HEK293 (cell line): ENCODE measurements around the gene SPATA31D3.
"Not testable (repeated sequence)": the region's sequence is repeated elsewhere in the genome, so short reads cannot be mapped to it uniquely, and the experiment has no call there.

Source experiments
- CTCF ChIA-PET: fragments of 350-600 bp; formaldehyde crosslinking; extraction: SDS; loops from one replicate; lab custom pipeline; 2021; ENCODE audit warnings: antibody characterized with exemption; lab: Yijun Ruan, JAX
- POLR2A ChIA-PET: fragments of 300-600 bp; formaldehyde crosslinking; extraction: SDS; loops from one replicate; lab custom pipeline; 2020; ENCODE audit warnings: antibody characterized with exemption, inconsistent platforms; lab: Yijun Ruan, JAX
- H3K27ac ChIP-seq: fragments of 200-500 bp; sonication (Bioruptor generic); 2 replicates; pipeline ENCODE4 v1.5.1; 2014; ENCODE audit warnings: low read depth, low read length, control low read depth, inconsistent platforms; ENCODE audit errors: extremely low read depth
- H3K36me3 ChIP-seq, 2 experiments: fragments of 200-500 bp in 1 of 2; sonication (Bioruptor generic) in 1 of 2; 1 replicate in 1 of 2; 2 replicates in 1 of 2; pipeline ENCODE4 v1.5.1; 2014 to 2017; ENCODE audit warnings: inconsistent platforms in 2 of 2, low read length in 2 of 2; ENCODE audit not compliant: control insufficient read depth in 2 of 2, insufficient read depth in 1 of 2
- H3K4me1 ChIP-seq: fragments of 200-500 bp; sonication (Bioruptor generic); 2 replicates; pipeline ENCODE4 v1.5.1; 2014; ENCODE audit warnings: mild to moderate bottlenecking, low read length, inconsistent platforms; ENCODE audit not compliant: control insufficient read depth, insufficient read depth
- H3K4me3 ChIP-seq: 2 replicates; pipeline ENCODE4 v1.5.1; 2011; ENCODE audit warnings: low read depth, mild to moderate bottlenecking, control low read depth, low read length, moderate library complexity
- H3K9me3 ChIP-seq: fragments of 200-500 bp; sonication (Bioruptor generic); 2 replicates; pipeline ENCODE4 v1.5.1; 2014; ENCODE audit warnings: low read depth, low read length, inconsistent platforms; ENCODE audit not compliant: control insufficient read depth, insufficient read depth
- ZFP69B ChIP-seq: fragments of 450-650 bp; formaldehyde crosslinking; IDR thresholded peaks from 2 replicates; pipeline ENCODE4 v1.5.1; 2016; ENCODE audit warnings: missing biosample characterization, missing genetic modification characterization
- ZNF146 ChIP-seq: fragments of 450-650 bp; formaldehyde crosslinking; IDR thresholded peaks from 2 replicates; pipeline ENCODE4 v1.5.1; 2016; ENCODE audit warnings: missing biosample characterization, missing genetic modification characterization
- ZNF202 ChIP-seq: fragments of 450-650 bp; formaldehyde crosslinking; IDR thresholded peaks from 2 replicates; pipeline ENCODE4 v1.5.1; 2016; ENCODE audit warnings: missing biosample characterization, missing genetic modification characterization, borderline replicate concordance
- ZNF561 ChIP-seq: fragments of 450-650 bp; IDR thresholded peaks from 2 replicates; pipeline ENCODE4 v1.5.1; 2018; ENCODE audit warnings: missing biosample characterization, missing genetic modification characterization, borderline replicate concordance
- ZNF629 ChIP-seq: fragments of 450-650 bp; formaldehyde crosslinking; IDR thresholded peaks from 2 replicates; pipeline ENCODE4 v1.5.1; 2017; ENCODE audit warnings: missing biosample characterization, missing genetic modification characterization
- ZNF701 ChIP-seq: fragments of 450-650 bp; formaldehyde crosslinking; IDR thresholded peaks from 2 replicates; pipeline ENCODE4 v1.5.1; 2016; ENCODE audit warnings: missing biosample characterization, missing genetic modification characterization
- TF ChIP-seq, protein P1 (sequence below): fragments of 450-650 bp; formaldehyde crosslinking; IDR thresholded peaks from 2 replicates; pipeline ENCODE4 v1.5.1; 2016; ENCODE audit warnings: missing biosample characterization, missing genetic modification characterization

Gene SPATA31D3

GRCh38 chr9:81915801-81916505 is 27.3 kb upstream of the SPATA31D3 start:
- no peaks in the 10 kb centered on the region for H3K9me3 ChIP-seq
- POLR2A ChIA-PET, result no interaction called here
- no peak overlapping the region for H3K4me3 ChIP-seq
- no peaks in the 10 kb centered on the region for H3K4me1 ChIP-seq
- no peaks in the 10 kb centered on the region for H3K36me3 ChIP-seq
- CTCF ChIA-PET, result no interaction called here
- no peak overlapping the region for H3K27ac ChIP-seq
- TF ChIP-seq ZNF629 (tag by site-specific recombination), result no peak
- TF ChIP-seq, all 188 proteins: peak for 0

DNA sequence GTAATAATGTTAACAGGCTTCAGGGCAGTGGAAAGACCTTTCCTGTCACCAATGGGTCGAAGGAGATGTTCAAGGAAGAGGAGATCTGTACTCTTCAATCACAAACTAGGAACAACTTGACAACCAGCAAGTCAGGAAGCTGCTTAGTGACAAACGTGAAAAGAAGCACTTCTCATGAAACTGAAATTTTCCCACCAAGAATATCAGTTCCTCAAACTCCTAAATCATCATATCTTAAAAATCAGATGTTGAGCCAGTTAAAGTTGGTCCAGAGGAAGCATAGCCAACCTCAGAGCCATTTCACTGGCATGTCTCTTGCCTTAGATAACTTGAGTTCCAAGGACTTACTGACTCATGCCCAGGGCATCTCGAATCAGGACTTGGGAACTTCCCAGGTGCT is 24.8 kb upstream of the SPATA31D3 start:
- CTCF ChIA-PET, H3K4me1 ChIP-seq, H3K36me3 ChIP-seq, H3K9me3 ChIP-seq, H3K27ac ChIP-seq, POLR2A ChIA-PET, H3K4me3 ChIP-seq: not testable (repeated sequence)

DNA sequence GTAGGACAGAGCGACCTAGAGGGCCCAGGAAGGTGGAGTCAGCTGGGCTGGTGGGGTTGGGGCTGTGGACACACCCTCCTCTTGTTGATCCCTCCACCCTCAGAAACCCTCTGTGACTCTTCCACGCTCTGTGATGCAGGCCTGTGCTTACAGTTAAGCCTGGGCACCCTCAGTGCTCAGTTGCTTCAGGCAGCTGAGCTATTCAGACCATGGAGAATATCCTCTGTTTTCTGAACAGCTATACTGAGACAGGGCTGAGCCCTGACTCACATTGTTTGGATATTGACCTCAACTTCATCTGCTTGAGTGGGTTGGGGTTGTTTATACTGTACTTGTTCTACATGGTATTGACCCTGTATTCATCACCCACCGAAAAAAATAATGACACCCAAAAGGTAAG is 15.0 kb upstream of the SPATA31D3 start, which contains the start of gene SPATA31D4:
SPATA31D4 (plus strand) TSS at position 124 of the 400 bp plus-strand sequence; CDS start at position 210, 86 bp downstream.
- H3K9me3 ChIP-seq, H3K4me1 ChIP-seq, CTCF ChIA-PET, H3K27ac ChIP-seq, POLR2A ChIA-PET, H3K4me3 ChIP-seq, H3K36me3 ChIP-seq: not testable (repeated sequence)

DNA sequence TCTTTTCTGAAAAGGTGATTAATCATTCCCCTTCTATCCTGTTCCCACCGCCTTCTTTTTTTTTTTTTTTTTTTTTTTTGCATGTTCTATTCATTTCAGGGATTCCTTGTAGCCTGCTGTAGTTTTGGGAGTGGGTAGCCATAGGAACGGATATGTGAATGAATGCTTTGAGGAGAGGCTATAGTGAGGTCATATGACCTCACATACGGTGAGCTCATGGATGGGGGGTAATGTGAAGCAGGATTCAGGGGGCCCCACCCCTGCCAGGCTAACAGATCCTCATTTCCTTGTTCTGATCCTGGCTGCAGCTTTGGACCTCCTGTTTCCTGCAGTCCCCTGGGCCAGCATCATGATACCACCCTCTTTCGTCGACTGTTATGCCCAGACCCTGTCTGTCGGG is 13.2 kb upstream of the SPATA31D3 start:
- H3K4me3 ChIP-seq, POLR2A ChIA-PET, H3K27ac ChIP-seq, H3K9me3 ChIP-seq, H3K36me3 ChIP-seq, CTCF ChIA-PET, H3K4me1 ChIP-seq: not testable (repeated sequence)

GRCh38 chr9:81933547-81933946 is 9.8 kb upstream of the SPATA31D3 start:
- H3K36me3 ChIP-seq, H3K4me1 ChIP-seq, H3K9me3 ChIP-seq, CTCF ChIA-PET, H3K4me3 ChIP-seq, POLR2A ChIA-PET, H3K27ac ChIP-seq: not testable (repeated sequence)

- CTCF ChIA-PET, H3K4me1 ChIP-seq, H3K9me3 ChIP-seq, POLR2A ChIA-PET, H3K36me3 ChIP-seq, H3K27ac ChIP-seq, H3K4me3 ChIP-seq: not testable (repeated sequence)
Measured at GRCh38 chr9:81948650-81949049, 5.3 kb downstream of the SPATA31D3 start.

GRCh38 chr9:81953096-81953495 is 9.8 kb downstream of the SPATA31D3 start:
- CTCF ChIA-PET, result no interaction called here
- no peak overlapping the region for H3K27ac ChIP-seq
- TF ChIP-seq ZNF202 (tag by site-specific recombination) (no peak), ZNF146 (no peak), ZNF701 (tag by site-specific recombination) (no peak), ZNF561 (tag by site-specific recombination) (no peak), ZFP69B (tag by site-specific recombination) (no peak)
- TF ChIP-seq, protein P1, sequence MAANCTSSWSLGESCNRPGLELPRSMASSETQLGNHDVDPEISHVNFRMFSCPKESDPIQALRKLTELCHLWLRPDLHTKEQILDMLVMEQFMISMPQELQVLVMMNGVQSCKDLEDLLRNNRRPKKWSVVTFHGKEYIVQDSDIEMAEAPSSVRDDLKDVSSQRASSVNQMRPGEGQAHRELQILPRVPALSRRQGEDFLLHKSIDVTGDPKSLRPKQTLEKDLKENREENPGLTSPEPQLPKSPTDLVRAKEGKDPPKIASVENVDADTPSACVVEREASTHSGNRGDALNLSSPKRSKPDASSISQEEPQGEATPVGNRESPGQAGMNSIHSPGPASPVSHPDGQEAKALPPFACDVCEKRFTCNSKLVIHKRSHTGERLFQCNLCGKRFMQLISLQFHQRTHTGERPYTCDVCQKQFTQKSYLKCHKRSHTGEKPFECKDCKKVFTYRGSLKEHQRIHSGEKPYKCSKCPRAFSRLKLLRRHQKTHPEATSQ (tag by site-specific recombination), result no peak
- H3K36me3 ChIP-seq, result no peaks in the 10 kb centered on the region
- POLR2A ChIA-PET, result no interaction called here
- no peaks in the 10 kb centered on the region for H3K4me1 ChIP-seq
- no peaks in the 10 kb centered on the region for H3K9me3 ChIP-seq
- no peak overlapping the region for H3K4me3 ChIP-seq
